Panc1 (cell line): ENCODE data around the gene SDSL.

Source experiments
- CTCF ChIP-seq: fragments of 450-650 bp; IDR thresholded peaks from 2 replicates; pipeline ENCODE4 v1.5.1; 2017; ENCODE audit warnings: mild to moderate bottlenecking
- POLR2AphosphoS5 ChIP-seq: IDR thresholded peaks from 2 replicates; pipeline ENCODE4 v1.6.1; 2012; ENCODE audit warnings: mild to moderate bottlenecking, low read depth, low read length, moderate library complexity
- REST ChIP-seq, 2 experiments: IDR thresholded peaks; 2 replicates each; pipeline ENCODE4 v1.6.1; 2011 to 2012; ENCODE audit warnings: low read depth in 2 of 2, control low read depth in 1 of 2, low read length in 1 of 2, mild to moderate bottlenecking in 1 of 2, moderate library complexity in 1 of 2; ENCODE audit not compliant: insufficient read depth in 1 of 2
- SIN3A ChIP-seq: IDR thresholded peaks from 2 replicates; pipeline ENCODE4 v1.6.1; 2012; ENCODE audit warnings: low read depth, mild to moderate bottlenecking, low read length, moderate library complexity, borderline replicate concordance; ENCODE audit not compliant: insufficient read depth

DNA sequence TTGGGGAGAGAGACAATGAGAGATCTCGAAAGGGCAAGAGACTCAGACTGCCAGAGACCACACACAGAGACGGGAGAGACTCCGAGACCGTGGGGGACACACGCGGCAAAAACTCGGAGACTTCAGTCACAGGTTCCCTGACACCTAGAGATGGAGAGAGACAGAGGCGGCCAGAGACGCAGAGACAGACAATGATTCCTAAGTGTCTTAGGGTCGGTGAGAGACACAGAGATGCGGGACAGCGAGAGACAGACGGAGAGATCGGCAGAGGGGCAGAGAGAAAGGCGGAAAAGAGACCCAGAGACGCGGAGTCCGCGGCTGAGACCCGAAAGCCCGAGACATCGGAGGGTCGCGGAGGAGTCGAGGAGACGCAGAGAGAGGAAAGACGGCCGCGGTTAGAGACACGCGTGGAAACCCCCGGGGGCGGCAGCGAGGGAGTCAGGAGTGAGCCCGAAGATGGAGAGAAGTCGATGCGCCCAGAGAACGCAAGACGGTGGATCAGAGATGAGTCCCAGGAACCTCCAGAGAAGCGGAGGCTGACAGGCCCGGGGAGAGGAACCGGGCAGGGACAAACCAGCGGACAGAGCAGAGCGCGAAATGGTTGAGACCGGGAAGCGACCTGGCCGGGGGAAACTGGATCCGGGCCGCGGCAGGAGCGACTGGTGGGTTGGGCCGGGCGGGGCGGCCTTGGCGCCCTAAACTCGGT lies 41.7 kb downstream of the SDSL start:
- TF ChIP-seq CTCF (no peak), SIN3A (no peak), REST (IDR thresholded peaks at IDR 0.05; ENCODE audit: insufficient read depth in 1 of 2, low read depth in 2 of 2, low read length in 1 of 2) (no peak), POLR2AphosphoS5 (no peak)
